ENCODE measurements around the gene CFLAR. TPM values are rescaled to one million over a fixed set of nuclear protein-coding genes. Genes with fewer than 3 reads are reported as not detected.

Gene CFLAR
- total RNA-seq, 1 donor from 2014 or later = 457 TPM

DNA sequence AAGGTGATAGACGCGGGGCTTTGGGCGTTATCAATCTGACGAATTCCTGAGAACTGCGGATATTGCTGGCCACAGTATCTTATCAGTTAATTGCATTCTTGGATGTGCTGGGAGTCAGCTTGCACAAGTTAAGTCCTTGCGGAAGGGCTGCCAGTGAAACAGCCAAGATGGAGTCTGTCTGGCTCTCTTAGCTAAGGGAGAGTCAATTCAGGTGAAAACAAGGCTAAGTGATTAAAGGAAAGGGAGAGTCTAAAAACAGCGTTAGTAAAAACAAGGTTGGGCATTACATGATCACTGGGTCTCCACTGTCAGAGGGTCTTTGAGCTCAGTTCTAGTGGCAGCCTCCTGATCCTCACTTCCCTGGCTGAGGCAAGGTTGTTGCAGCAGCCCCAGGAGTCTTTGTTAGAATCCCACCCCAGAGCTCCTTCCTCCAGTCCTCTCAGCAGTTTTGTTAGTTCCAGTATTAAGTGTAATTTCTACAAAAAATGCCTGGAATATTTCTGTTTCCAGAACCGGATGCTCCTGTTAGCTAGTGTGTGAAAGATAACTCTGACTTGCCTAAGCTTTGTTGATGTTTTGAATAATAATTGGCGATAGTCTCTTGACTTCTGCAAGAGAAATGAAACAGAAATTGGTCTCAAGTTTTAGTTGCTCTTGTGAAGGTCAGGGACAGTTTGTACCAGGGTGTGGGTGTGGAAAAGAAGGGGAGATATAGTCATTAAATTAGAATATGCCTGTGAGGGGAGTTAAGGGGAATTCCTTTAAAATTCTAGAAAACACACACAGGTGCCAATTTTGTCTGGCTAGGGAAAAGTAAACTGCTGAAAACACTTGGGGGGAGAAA lies 10.6 kb downstream of the CFLAR start:
- H3K4me1 Mint-ChIP-seq (ENCODE audit: low read depth) = peaks cover 77% of the 10 kb centered on the region
- H3K4me3 Mint-ChIP-seq = peak overlapping the region; percentile 94
- intact Hi-C loops (cut with micrococcal nuclease) = loop anchor here (1.0 to 2.0 kb wide), 2 partner anchors 237 to 262 kb away; partner anchors contain the start of genes CLK1, NIF3L1 and PPIL3
- no peaks in the 10 kb centered on the region for H3K9me3 Mint-ChIP-seq
- peaks cover 65% of the 10 kb centered on the region for H3K36me3 Mint-ChIP-seq (ENCODE audit: low read depth)
- peak overlapping the region; percentile 97 for H3K27ac Mint-ChIP-seq
- no peak for DNase-seq (ENCODE audit: low spot score)
- H3K27me3 Mint-ChIP-seq (ENCODE audit: insufficient read depth) = no peaks in the 10 kb centered on the region

DNA sequence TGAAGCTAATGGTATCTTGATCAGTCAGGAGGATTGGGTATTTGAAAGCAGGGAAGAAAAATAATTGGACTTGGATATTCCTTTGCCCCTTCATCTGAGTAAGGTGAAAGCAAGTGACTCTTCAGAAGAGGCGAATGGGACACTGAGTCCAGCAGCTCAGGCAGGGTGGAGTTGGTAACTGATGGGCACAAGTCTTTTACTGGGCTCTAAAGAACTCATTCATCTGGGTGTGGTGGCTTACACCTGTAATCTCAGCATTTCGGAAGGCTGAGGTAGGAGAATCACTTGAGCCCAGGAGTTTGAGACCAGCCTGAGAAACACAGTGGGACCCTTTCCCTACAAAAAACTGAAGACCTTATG lies 11.2 kb downstream of the CFLAR start:
- intact Hi-C loops (cut with micrococcal nuclease) = loop anchor here (1.0 to 2.0 kb wide), 2 partner anchors 238 to 262 kb away; partner anchors contain the start of genes CLK1, NIF3L1 and PPIL3
- Mint-ChIP-seq H3K4me3 (peak overlapping the region; percentile 94), H3K27me3 (ENCODE audit: insufficient read depth) (no peaks in the 10 kb centered on the region), H3K4me1 (ENCODE audit: low read depth) (peaks cover 71% of the 10 kb centered on the region), H3K27ac (peak overlapping the region; percentile 97), H3K9me3 (no peaks in the 10 kb centered on the region), H3K36me3 (ENCODE audit: low read depth) (peaks cover 64% of the 10 kb centered on the region)
- DNase-seq (ENCODE audit: low spot score) = no peak

DNA sequence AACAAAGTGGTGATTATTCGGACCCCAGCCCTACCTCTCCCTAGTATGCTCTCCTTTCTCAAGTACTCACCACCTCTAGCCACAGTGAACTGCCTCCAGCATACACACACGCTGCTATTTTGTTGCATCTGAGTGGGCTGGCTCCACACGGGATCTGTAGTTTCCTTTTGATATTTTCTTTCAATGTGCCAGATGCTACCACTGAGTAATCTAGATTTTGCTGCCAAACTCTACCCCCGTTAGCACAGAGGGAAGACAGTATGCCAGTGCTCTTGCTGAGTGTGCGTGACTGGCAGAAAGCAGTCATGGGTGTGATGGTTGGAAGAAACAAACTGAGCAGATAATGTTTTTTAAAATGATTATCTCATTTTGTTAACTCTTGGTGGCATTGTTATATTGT lies 11.6 kb downstream of the CFLAR start:
- DNase-seq (ENCODE audit: low spot score) = peak; percentile 31
- no peaks in the 10 kb centered on the region for H3K9me3 Mint-ChIP-seq
- no peaks in the 10 kb centered on the region for H3K27me3 Mint-ChIP-seq (ENCODE audit: insufficient read depth)
- H3K36me3 Mint-ChIP-seq (ENCODE audit: low read depth) = peaks cover 64% of the 10 kb centered on the region
- H3K4me1 Mint-ChIP-seq (ENCODE audit: low read depth) = peaks cover 69% of the 10 kb centered on the region
- H3K27ac Mint-ChIP-seq = peak overlapping the region; percentile 97
- intact Hi-C loops (cut with micrococcal nuclease) = loop anchor here (1.0 to 2.0 kb wide), 2 partner anchors 238 to 263 kb away; partner anchors contain the start of genes CLK1, NIF3L1 and PPIL3
- peak overlapping the region; percentile 94 for H3K4me3 Mint-ChIP-seq

DNA sequence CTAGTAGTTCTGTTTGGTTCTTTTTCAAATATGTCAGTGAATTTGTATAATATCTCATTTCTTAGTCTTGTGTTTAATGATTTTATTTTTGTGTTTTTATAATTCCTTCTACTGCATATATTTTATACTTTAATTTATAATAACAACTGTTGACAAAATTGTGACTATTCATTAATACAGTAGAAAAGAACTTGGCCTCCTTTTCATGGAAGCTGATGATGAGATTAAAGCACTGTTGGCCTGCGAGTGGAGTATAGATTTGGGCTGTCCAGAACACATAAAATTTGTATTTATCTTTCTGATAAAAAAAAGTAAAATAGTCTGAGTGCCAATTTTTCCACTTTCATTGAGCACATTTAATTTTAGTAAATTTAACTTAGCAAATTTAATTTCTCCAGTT lies 12.1 kb downstream of the CFLAR start:
- intact Hi-C loops (cut with micrococcal nuclease) = loop anchor here (2.0 kb wide), 1 partner anchor 415 kb away; no protein-coding TSS in a partner anchor
- Mint-ChIP-seq H3K9me3 (no peaks in the 10 kb centered on the region), H3K27me3 (ENCODE audit: insufficient read depth) (no peaks in the 10 kb centered on the region), H3K27ac (peak overlapping the region; percentile 97), H3K4me1 (ENCODE audit: low read depth) (peaks cover 69% of the 10 kb centered on the region), H3K4me3 (peak overlapping the region; percentile 94), H3K36me3 (ENCODE audit: low read depth) (peaks cover 64% of the 10 kb centered on the region)
- no peak for DNase-seq (ENCODE audit: low spot score)

DNA sequence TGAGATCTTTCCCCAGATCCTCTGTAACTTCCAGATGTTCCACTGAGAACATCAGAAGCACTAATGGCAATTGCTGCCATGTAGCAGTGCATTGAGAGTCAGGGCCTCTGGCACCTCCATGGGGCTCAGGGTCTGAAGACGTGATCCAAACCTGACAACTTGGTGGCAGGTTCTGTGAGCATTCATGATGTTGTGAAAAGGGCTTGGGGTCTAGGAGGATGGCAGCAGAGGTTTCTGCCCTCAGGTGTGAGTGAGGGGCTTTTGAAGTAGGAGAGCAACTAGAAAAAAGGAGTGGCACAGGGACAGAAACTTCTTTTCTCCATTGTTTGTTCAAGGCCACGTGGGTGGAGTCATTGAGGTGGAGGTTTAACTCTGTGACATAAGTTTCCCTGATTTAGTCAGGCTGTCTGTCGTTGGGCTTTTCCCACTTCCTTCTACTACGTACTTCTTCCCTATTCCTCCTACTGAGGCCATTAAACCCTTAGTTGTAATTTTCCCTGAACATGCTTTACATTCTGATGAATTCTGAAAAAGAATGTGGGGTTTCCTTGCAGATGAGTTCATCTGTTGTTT lies 13.1 kb downstream of the CFLAR start:
- Mint-ChIP-seq H3K9me3 (no peaks in the 10 kb centered on the region), H3K36me3 (ENCODE audit: low read depth) (peaks cover 66% of the 10 kb centered on the region), H3K27me3 (ENCODE audit: insufficient read depth) (no peaks in the 10 kb centered on the region), H3K4me1 (ENCODE audit: low read depth) (peaks cover 64% of the 10 kb centered on the region), H3K27ac (peak overlapping the region; percentile 99), H3K4me3 (peak overlapping the region; percentile 90)
- intact Hi-C loops (cut with micrococcal nuclease) = loop anchor here (1.0 to 2.0 kb wide), 5 partner anchors 12 to 416 kb away; partner anchors contain the start of gene HYCC2
- peak; percentile 58 for DNase-seq (ENCODE audit: low spot score)

DNA sequence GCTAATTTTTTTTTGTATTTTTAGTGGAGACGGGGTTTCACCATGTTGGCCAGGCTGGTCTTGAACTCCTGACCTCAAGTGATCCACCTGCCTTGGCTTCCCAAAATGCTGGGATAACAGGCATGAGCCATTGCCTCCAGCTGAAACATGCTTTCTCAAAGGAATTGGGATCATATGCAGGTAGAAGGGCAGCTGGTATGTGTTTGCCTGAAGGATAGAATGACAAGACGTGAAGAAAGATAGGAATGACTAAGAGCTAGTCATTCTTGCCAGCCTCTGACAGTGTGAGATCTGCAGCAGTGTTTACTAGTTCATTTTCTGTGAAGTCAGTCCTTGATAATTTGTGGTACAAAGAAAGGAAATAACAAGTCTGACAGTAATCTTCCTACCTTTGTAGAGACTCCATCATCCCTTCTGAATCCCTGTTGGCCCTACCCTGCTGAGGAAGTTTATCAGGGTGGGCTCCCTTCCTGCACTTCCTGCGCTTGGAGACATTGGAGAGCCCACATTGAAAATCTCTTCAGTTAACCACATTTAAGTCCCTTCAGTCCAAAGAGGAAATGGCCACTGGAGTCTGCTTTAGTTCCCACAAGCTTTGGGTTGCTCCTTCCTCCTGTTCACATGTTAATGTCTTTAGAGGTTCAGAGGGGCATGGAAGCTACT lies 14.7 kb downstream of the CFLAR start:
- H3K27me3 Mint-ChIP-seq (ENCODE audit: insufficient read depth) = no peaks in the 10 kb centered on the region
- peak overlapping the region; percentile 99 for H3K27ac Mint-ChIP-seq
- intact Hi-C loops (cut with micrococcal nuclease) = loop anchor here (1.0 to 5.0 kb wide), 2 partner anchors 268 to 652 kb away; partner anchors contain the start of gene ALS2
- H3K4me1 Mint-ChIP-seq (ENCODE audit: low read depth) = peaks cover 56% of the 10 kb centered on the region
- DNase-seq (ENCODE audit: low spot score) = peak; percentile 45
- H3K4me3 Mint-ChIP-seq = peak overlapping the region; percentile 90
- peaks cover 62% of the 10 kb centered on the region for H3K36me3 Mint-ChIP-seq (ENCODE audit: low read depth)
- H3K9me3 Mint-ChIP-seq = no peaks in the 10 kb centered on the region

DNA sequence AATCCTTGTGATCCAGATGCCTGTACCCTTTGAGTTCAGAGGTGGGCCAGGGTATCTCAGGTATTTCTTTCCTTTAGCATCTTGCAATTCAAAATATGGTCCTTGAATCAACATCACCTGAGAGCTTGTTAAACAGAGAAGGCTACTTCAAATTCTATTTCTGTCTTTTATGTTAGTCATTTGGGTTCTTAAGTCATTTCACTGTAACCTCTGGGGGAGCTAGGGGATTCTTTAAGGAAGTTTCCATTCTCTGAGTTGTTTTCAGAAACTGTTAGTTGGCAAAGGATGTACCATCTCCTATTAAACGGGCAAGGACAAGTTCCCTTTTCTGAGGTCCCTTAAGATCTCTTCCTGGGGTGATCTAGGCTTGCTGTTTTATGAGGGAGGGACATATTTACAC lies 16.6 kb downstream of the CFLAR start:
- Mint-ChIP-seq H3K4me1 (ENCODE audit: low read depth) (peaks cover 49% of the 10 kb centered on the region), H3K4me3 (peak overlapping the region; percentile 90), H3K27ac (peak overlapping the region; percentile 99), H3K27me3 (ENCODE audit: insufficient read depth) (no peaks in the 10 kb centered on the region), H3K36me3 (ENCODE audit: low read depth) (peaks cover 72% of the 10 kb centered on the region), H3K9me3 (no peaks in the 10 kb centered on the region)
- intact Hi-C loops (cut with micrococcal nuclease) = loop anchor here (1.0 to 5.0 kb wide), 3 partner anchors 16 to 650 kb away; partner anchors contain the start of genes ALS2 and CASP10
- DNase-seq (ENCODE audit: low spot score) = no peak

DNA sequence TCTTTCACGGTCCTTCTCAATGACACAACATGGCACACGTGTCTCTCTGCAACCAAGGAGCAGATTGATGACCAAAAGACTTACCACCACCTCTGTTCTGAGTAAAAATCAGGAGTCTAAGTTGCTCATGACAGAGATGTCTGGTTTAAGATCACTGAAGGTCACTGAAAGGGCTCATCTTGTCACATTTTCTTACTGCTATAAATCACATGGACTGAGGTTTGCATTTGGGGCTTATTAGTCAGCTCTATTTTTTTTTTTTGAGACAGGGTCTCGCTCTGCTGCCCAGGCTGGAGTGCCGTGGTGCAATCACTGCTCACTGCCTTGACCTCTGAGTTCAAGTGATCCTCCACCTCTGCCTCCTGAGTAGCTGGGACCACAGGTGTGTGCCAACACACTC lies 19.4 kb downstream of the CFLAR start:
- no peak for DNase-seq (ENCODE audit: low spot score)
- H3K4me1 Mint-ChIP-seq (ENCODE audit: low read depth) = peaks cover 50% of the 10 kb centered on the region
- H3K27me3 Mint-ChIP-seq (ENCODE audit: insufficient read depth) = no peaks in the 10 kb centered on the region
- H3K27ac Mint-ChIP-seq = peak overlapping the region; percentile 89
- intact Hi-C loops (cut with micrococcal nuclease) = no loop called here
- no peaks in the 10 kb centered on the region for H3K9me3 Mint-ChIP-seq
- peaks cover 83% of the 10 kb centered on the region for H3K36me3 Mint-ChIP-seq (ENCODE audit: low read depth)
- peak overlapping the region; percentile 79 for H3K4me3 Mint-ChIP-seq

DNA sequence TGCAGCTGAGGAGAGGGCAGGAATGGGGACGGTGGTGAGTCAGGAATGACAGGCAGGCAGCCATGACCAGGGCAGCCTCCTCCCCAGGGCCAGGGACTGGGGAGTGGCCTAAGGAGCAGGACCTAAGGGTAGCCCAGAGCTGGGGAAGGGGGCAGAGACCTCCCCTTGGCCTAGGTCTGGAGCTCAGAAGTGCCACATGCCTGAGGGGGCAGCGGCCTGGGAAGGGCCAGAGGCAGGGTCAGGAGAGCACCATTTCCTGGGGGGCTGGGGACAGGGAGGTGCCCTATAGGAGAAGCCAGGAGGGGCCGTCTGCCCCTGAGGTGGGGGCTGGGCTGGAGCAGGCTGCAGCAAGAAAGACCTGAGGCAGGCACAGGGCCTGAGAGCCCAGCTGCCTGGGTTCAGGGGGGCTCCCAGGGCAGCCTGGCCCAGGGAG lies 20.9 kb downstream of the CFLAR start:
- Mint-ChIP-seq H3K27ac (peak overlapping the region; percentile 77), H3K4me3 (peak overlapping the region; percentile 79), H3K9me3 (no peaks in the 10 kb centered on the region), H3K36me3 (ENCODE audit: low read depth) (peaks cover 78% of the 10 kb centered on the region), H3K27me3 (ENCODE audit: insufficient read depth) (no peaks in the 10 kb centered on the region), H3K4me1 (ENCODE audit: low read depth) (peaks cover 61% of the 10 kb centered on the region)
- DNase-seq (ENCODE audit: low spot score) = no peak
- intact Hi-C loops (cut with micrococcal nuclease) = no loop called here

DNA sequence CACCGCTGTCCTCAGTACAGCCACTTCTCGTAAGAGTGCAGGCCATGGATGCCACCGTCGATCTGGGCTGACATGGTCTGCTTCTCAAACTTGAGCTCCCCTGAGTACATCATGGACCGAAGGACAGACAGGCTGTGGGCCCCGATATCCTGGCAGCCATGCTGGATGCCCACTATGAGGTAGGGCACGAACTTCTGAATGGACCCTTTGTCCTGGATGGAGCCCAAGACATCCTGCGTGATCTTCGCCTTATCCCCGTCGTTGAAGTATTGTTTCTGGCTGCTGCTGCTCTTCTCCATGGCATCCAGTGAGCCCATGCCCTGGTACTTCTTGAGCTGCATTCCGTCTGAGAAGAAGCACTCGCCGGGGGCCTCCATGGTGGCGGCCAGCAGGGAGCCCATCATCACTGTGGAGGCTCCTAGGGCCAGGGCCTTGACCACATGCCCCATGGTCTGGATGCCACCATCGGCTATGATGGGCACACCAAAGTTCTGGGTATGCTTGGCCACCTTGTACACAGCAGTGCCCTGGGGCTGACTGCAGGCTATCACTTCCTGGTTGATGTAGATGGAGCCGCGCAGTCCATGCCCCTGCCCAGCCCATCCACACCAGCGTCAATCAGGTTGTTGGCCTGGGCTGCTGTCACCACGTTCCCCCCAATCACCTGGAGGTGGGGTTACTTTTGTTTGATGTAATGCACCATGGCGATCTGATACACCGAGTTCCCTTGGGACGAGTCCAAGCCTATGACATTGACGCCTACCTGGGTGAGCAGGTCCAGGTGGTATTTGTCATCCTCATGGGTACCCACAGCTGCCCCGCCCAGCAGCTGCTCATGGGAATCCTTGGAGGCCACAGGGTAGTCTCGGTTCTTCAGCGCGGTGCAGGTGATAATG lies 21.8 kb downstream of the CFLAR start:
- no peaks in the 10 kb centered on the region for H3K27me3 Mint-ChIP-seq (ENCODE audit: insufficient read depth)
- no peaks in the 10 kb centered on the region for H3K9me3 Mint-ChIP-seq
- H3K27ac Mint-ChIP-seq = no peak overlapping the region
- peaks cover 70% of the 10 kb centered on the region for H3K36me3 Mint-ChIP-seq (ENCODE audit: low read depth)
- intact Hi-C loops (cut with micrococcal nuclease) = no loop called here
- H3K4me3 Mint-ChIP-seq = no peak overlapping the region
- DNase-seq (ENCODE audit: low spot score) = no peak
- peaks cover 57% of the 10 kb centered on the region for H3K4me1 Mint-ChIP-seq (ENCODE audit: low read depth)

DNA sequence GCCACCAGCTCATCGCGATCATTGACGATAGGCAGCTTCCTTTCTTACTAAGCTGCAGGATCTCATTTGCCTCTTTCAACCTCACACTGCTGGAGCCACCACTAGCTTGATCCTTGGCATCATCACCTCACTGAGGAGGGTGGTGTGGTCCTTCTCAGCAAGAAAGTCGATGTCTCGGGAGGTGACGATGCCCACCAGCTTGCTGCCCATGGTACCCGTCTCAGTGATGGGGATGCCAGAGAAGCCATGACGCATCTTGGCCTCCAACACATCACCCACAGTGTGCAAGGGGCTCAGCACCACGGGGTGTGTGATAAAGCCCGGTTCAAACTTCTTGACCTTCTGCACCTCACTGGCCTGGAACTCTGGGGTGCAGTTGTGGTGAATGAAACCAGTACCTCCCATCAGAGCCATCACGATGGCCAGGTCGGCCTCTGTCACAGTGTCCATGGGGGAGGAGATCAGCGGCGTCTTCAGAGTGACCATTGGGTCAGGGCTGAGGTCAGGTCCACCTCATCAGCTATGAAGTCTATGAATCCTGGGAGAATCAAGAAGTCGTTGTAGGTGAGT lies 22.5 kb downstream of the CFLAR start:
- DNase-seq (ENCODE audit: low spot score) = no peak
- Mint-ChIP-seq H3K4me1 (ENCODE audit: low read depth) (peaks cover 50% of the 10 kb centered on the region), H3K9me3 (no peaks in the 10 kb centered on the region), H3K27ac (no peak overlapping the region), H3K4me3 (peak overlapping the region; percentile 23), H3K36me3 (ENCODE audit: low read depth) (peaks cover 63% of the 10 kb centered on the region), H3K27me3 (ENCODE audit: insufficient read depth) (no peaks in the 10 kb centered on the region)
- intact Hi-C loops (cut with micrococcal nuclease) = no loop called here
